ENCODE measurements around the gene WFDC6.

WFDC6 gene

GRCh38 chr20:45583502-45583901 lies 44.2 kb upstream of the WFDC6 start:
- H3K27ac ChIP-seq (ENCODE audit: extremely low read depth, low read depth, low read length) = no peak overlapping the region
- H3K36me3 ChIP-seq (ENCODE audit: control insufficient read depth in 2 of 2, insufficient read depth in 1 of 2, low read length in 2 of 2) = no peaks in the 10 kb centered on the region
- H3K4me1 ChIP-seq (ENCODE audit: control insufficient read depth, insufficient read depth, low read length) = no peaks in the 10 kb centered on the region
- TF ChIP-seq TRIM28 (IDR thresholded peaks at IDR 0.05; ENCODE audit: borderline replicate concordance, low read length) = no peak
- TF ChIP-seq ZNF239 (tag by site-specific recombination; IDR thresholded peaks at IDR 0.05) = no peak
- no peak for TF ChIP-seq ZNF747 (tag by site-specific recombination; IDR thresholded peaks at IDR 0.05)
- no peak for TF ChIP-seq ZNF391 (tag by site-specific recombination; IDR thresholded peaks at IDR 0.05; ENCODE audit: borderline replicate concordance, low read depth)
- TF ChIP-seq ZNF580 (tag by site-specific recombination; IDR thresholded peaks at IDR 0.05) = no peak
- TF ChIP-seq ZNF645 (tag by site-specific recombination; IDR thresholded peaks at IDR 0.05) = no peak
- TF ChIP-seq OVOL3 (tag by site-specific recombination; IDR thresholded peaks at IDR 0.05) = no peak
- no peak for TF ChIP-seq ZNF19 (tag by site-specific recombination; IDR thresholded peaks at IDR 0.05; ENCODE audit: low read depth)
- no peak for TF ChIP-seq ZNF280C (tag by site-specific recombination; IDR thresholded peaks at IDR 0.05)
- no peak for TF ChIP-seq ZNF248 (tag by site-specific recombination; IDR thresholded peaks at IDR 0.05)
- TF ChIP-seq CTCF (tag by site-specific recombination; IDR thresholded peaks at IDR 0.05) = no peak
- no peak for TF ChIP-seq GLIS2 (tag by site-specific recombination; IDR thresholded peaks at IDR 0.05)
- CTCF ChIA-PET = interaction anchor here (0.6 to 2.3 kb wide), 3 partner anchors 26 to 187 kb away, joined by 3 to 9 read pairs (median 3); no protein-coding TSS in a partner anchor
- no peaks in the 10 kb centered on the region for H3K9me3 ChIP-seq (ENCODE audit: control insufficient read depth, insufficient read depth, low read depth, low read length)
- POLR2A ChIA-PET = no interaction called here
- H3K4me3 ChIP-seq (ENCODE audit: low read depth, low read length) = no peak overlapping the region

GRCh38 chr20:45581702-45582101 lies 42.4 kb upstream of the WFDC6 start:
- ChIA-PET CTCF (no interaction called here), POLR2A (no interaction called here)

More at GRCh38 chr20:45581702-45582101, 42.4 kb upstream of the WFDC6 start:
- H3K9me3 ChIP-seq (ENCODE audit: control insufficient read depth, insufficient read depth, low read depth, low read length) = no peaks in the 10 kb centered on the region
- H3K27ac ChIP-seq (ENCODE audit: extremely low read depth, low read depth, low read length) = no peak overlapping the region
- H3K36me3 ChIP-seq (ENCODE audit: control insufficient read depth in 2 of 2, insufficient read depth in 1 of 2, low read length in 2 of 2) = no peaks in the 10 kb centered on the region
- no peak overlapping the region for H3K4me3 ChIP-seq (ENCODE audit: low read depth, low read length)
- TF ChIP-seq ZEB2 (tag by site-specific recombination; IDR thresholded peaks at IDR 0.05) (no peak), ZNF416 (tag by site-specific recombination; IDR thresholded peaks at IDR 0.05) (no peak), ZSCAN23 (tag by site-specific recombination; IDR thresholded peaks at IDR 0.05) (no peak), MEIS1 (CRISPR knock-in tag; IDR thresholded peaks at IDR 0.05; ENCODE audit: borderline replicate concordance) (no peak), SCRT2 (tag by site-specific recombination; IDR thresholded peaks at IDR 0.05) (no peak), ZNF777 (tag by site-specific recombination; IDR thresholded peaks at IDR 0.05; ENCODE audit: borderline replicate concordance) (no peak), ZBTB6 (tag by site-specific recombination; IDR thresholded peaks at IDR 0.05) (no peak), SALL2 (tag by site-specific recombination; IDR thresholded peaks at IDR 0.05; ENCODE audit: borderline replicate concordance) (no peak), ZNF266 (tag by site-specific recombination; IDR thresholded peaks at IDR 0.05; ENCODE audit: low read depth) (no peak), ZNF701 (tag by site-specific recombination; IDR thresholded peaks at IDR 0.05) (no peak), ZNF16 (tag by site-specific recombination; IDR thresholded peaks at IDR 0.05; ENCODE audit: low read depth) (no peak), ZBTB49 (tag by site-specific recombination; IDR thresholded peaks at IDR 0.05; ENCODE audit: low read depth) (no peak)
- H3K4me1 ChIP-seq (ENCODE audit: control insufficient read depth, insufficient read depth, low read length) = no peaks in the 10 kb centered on the region
